H4 (cell line): ENCODE results near the gene SDF4. TPM values are rescaled to one million over a fixed set of nuclear protein-coding genes. Genes with fewer than 3 reads are reported as not detected.
"Not testable (repeated sequence)": the region's sequence is repeated elsewhere in the genome, so short reads cannot be mapped to it uniquely, and the experiment has no call there.

Experiments used
- DNase-seq: peaks from one replicate; pipeline ENCODE4 v3.0.0-alpha.2; 2015; ENCODE audit warnings: low spot score
- total RNA-seq: library from RNA; depleted of rRNA; stranded (reverse); fragments of >200 nt; shearing (Covaris generic); gene quantifications from 2 replicates; pipeline ENCODE4 v1.2.3, GENCODE V29; 2014

SDF4 gene
- total RNA-seq, 1 experiment from 2014 or later, result 101 TPM

DNA sequence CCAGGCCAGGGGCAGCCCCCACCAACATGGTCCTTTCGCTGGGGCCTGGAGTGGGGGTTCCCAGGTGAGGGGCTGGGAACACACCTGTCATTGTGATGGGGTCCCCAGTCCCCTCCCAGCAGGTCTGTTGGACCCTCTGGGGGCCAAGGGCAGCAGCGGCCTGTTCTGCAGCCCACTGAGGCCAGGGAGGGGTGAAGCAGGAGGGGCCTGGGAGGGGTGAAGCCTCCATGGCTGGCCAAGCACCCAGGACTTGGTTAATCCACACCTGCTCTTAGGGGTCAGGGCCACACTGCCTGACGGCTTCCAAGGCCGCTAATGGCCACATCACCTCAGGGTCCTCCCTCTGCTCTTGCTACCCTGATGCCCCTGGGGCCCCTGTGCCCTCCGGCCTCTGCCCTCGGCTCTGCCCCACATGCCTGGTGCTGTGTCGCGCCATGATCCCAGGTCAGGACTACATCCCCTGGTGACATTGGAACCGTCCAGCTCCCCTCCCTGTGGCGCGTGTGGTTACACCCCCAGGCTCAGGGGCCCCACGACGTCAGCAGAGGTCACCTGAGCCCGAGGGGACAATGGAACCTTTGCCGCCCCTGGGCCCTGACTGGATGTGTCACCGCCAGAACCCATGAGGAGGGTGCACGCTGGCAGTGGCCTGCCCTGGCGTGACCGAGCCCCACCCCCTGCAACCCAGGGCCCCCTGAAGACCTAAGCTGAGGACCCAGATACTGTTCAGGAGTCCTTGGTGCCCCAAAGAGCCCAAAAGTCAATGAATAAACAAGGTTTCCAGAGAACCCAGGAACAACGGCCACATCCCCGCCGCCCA is 32.5 kb downstream of the SDF4 start:
- no peak for DNase-seq

DNA sequence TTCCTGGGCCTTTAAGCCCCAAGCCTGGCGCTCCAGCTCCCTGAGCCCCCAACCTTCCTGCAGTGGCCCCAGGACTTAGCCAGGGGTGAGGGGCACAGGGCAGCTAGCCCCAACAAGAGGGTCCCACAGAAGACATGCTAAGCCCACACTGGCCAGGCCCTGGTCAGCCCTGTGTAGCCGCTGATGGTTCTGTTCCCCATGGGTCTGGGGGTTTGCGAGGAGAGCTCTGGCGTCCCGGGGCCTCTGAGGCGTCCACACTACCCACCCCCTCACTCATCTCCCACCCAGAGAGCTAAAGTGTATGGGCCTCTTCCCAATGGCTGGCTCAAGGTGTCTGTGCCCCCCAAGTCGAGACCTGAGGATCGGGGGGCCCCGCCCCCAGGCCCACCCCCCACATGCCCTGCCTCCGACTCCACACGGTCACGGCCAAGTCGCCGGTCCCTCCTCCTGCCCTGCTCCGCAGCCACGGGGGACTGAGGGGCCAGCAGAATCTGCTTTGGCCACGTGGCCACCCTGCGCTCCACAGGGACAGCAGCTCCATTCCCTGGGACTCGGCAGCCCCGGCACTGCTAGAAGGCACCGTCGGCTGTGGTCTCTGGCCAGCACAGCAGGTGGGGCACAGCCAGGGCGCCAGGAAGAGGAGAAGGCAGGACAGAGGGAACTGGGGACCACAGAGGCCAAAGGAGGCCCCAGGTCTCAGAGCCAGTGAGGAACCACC is 33.2 kb downstream of the SDF4 start:
- DNase-seq, result no peak

DNA sequence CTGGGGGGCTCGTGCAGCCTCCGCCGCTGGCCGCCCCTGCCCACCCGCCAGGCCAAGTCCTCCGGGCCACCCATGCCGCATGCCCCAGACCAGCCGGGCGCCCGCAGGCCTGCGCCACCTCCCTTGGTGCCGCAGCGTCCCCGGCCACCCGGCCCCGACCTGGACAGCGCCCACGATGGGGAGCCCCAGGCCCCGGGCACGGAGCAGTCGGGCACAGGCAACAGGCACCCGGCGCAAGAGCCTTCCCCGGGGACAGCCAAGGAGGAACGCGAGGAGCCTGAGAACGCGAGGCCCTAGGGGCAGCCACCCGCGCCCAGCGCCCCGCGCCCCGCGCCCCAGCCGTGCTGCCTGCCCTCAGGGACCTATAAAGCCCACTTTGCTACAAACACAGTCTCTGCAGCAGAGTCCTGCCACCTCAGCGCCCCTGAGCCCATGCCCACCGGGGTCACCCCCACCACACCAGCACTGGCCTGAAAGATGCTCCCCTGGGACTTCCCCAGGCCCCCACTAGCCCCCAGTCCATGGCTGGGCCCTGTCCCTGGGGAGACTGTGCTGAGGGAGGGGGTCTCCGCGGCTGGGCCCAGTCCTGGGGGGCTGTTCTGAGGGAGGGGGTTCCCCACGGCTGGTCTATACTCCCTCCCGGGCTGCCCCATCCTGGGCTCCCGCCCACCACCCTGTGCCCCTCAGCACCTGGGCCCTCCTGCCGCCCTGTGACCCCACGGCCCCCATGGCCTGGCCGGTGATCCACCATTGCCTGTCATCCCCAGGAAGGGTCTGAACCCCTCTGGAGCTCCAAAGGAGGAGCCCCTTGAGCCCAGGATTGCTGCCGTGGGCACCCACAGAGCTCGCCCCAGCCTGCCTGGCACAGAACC is 34.0 kb downstream of the SDF4 start:
- no peak for DNase-seq

DNA sequence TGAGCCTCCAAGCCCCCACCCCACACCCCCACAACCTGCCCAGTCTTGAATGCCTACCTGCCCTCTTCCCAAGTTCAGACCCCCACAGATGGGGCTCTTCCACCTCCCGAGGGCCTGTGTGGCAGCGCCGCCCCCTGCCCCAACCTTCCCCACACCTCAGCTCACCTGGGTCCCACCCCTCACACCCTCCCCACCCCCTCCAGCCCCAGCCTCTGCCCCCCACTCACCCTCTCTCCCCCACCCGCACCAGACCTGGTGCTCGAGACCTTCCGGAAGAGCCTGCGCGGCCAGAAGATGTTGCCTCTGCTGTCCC is 34.7 kb downstream of the SDF4 start:
- no peak for DNase-seq

DNA sequence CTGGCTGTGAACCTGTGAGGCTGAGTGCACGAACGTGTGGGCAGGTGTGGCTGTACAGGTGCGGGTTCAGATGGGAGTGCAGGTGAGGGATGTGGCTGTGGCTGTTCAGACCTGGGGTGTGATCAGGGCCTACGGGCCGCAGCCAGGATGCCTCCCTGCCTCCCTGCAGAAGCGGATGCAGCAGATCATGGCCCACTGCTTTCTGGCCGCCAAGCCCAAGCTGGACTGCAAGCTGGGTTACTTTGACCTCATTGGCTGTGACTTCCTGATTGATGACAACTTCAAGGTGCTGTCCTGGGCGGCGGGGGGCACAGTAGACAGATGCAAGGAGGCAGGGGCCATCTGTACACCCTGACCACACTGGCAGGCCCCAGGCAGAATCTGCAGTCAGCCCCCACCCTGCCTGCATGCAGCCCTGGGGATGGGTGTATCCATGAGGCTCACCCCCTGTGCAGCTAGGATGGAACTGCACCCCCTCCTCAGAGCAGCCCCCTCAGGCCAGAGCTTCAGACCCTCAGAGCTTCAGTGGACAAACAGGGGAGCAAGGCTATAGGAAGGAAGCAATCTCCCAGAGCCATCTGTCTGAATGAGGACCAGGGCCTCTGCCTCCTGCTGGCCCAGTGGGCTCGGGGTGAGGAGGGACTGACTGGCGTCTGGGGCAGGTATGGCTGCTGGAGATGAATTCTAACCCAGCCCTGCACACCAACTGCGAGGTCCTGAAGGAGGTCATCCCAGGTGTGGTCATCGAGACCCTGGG is 35.2 kb downstream of the SDF4 start:
- DNase-seq, result no peak

DNA sequence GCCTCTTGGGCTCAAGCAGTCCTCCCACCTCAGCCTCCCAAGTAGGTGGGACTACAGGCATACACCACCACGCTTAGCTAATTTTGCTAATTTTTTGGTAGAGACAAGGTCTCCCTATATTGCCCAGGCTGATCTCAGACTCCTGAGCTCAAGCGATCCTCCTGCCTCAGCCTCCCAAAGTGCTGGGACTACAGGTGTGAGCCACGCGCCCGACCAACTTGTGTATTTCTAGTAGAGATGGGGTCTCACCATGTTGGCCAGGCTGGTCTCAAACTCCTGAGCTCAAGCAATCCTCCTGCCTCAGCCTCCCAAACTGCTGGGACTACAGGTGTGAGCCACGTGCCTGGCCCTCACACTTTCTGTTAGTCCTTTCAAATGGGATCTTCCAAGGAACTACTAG is 36.1 kb downstream of the SDF4 start:
- DNase-seq, result not testable (repeated sequence)

DNA sequence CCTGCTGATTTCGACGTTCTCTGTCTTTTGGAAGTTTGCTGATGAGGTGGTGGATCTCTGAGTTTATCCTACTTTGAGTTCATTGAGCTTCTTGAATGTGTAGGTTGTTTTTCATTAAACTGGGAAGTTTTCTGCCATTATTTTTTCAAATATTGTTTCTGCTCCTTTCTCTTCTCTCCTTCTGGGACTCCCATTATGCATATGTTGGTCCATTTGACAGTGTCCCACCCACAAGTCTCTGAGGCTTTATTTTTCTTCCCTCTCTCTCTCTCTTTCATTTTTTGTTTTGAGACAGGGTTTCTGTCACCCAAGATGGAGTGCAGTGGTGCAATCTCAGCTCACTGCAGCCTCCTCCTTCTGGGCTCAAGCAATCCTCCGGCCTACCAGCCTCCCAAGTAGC is 37.1 kb downstream of the SDF4 start:
- no peak for DNase-seq

DNA sequence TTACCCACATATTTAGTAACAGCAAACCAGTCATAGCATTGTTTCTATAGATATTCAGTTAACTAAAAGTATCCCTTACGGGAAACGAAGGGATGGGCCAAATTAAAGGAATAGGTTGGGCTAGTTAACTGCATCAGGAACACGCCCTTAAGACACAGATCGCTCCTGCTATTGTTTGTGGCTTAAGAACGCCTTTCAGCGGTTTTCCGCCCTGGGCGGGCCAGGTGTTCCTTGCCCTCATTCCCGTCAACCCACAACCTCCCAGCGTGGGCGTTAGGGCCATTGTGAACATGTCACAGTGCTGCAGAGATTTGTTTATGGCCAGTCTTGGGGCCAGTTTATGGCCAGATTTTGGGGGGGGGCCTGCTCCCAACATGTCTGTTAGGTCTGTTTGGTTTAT is 40.1 kb downstream of the SDF4 start:
- DNase-seq, result no peak

DNA sequence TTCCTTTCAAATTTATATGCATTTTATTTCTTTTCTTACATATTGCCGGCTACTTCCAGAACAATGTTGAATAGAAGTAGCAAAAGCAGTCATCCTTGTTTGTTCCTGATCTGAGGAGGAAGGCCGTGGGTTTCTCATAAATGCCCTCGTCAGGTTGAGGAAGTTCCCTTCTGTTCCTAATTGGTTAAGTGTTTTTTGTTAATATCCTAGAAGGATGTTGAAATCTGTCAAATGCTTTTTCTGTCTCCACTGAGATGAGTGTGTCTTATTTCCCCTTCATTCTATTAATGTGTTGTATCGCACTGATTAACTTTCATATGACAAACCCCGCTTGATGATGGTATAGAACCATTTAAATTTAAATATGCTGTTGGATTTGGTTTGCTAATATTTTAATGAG is 42.7 kb downstream of the SDF4 start:
- DNase-seq, result no peak

DNA sequence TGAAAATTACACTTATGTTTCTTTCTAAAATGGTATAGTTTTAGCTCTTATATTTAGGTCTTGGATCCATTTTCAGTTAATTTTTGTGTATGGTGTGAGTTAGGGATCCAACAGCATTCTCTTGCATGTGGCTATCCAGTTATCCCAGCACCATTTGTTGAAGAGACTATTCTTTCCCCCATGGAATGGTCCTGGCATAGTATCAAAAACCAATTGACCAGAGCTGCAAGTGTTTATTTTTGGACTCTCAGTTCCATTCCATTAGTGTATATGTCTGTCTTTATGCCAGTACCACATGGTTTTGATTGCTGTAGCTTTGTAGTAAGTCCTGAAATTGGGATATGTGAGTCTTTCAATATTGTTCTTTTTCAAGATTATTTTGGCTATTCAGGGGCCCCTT is 43.9 kb downstream of the SDF4 start:
- DNase-seq, result peak; percentile 61

DNA sequence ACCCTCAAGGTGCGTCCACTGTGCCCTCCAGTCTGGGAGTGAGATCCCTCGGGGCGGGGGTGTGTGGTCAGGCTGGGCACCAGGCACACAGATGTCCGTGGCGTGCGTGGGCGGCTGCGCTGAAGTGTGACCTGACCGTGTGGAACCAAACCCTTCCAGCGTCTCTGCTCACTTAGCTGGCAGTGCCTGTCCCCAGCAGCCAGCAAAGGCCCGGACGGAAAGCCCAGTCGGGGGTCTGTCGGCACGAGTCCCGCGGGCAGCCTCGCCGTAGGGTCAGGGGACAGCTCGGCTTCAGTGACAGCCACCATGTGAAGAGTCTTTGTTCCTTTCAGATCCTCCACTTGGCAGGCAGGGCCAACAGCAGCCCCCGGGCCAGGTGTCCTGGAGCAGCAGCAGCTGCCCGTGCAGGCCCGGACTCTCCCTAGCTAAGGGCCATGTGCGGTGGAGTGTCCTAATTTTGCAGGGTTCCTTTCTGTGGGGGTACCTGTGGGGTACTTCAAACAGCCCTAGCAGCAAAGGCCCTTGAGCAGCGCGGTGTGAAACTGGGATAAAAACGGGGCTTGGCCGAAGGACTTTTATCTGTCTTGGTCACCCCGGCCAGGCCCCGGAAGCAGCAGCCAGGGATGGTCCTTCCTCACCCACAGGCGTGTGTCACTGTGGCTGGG is 46.6 kb downstream of the SDF4 start:
- no peak for DNase-seq

DNA sequence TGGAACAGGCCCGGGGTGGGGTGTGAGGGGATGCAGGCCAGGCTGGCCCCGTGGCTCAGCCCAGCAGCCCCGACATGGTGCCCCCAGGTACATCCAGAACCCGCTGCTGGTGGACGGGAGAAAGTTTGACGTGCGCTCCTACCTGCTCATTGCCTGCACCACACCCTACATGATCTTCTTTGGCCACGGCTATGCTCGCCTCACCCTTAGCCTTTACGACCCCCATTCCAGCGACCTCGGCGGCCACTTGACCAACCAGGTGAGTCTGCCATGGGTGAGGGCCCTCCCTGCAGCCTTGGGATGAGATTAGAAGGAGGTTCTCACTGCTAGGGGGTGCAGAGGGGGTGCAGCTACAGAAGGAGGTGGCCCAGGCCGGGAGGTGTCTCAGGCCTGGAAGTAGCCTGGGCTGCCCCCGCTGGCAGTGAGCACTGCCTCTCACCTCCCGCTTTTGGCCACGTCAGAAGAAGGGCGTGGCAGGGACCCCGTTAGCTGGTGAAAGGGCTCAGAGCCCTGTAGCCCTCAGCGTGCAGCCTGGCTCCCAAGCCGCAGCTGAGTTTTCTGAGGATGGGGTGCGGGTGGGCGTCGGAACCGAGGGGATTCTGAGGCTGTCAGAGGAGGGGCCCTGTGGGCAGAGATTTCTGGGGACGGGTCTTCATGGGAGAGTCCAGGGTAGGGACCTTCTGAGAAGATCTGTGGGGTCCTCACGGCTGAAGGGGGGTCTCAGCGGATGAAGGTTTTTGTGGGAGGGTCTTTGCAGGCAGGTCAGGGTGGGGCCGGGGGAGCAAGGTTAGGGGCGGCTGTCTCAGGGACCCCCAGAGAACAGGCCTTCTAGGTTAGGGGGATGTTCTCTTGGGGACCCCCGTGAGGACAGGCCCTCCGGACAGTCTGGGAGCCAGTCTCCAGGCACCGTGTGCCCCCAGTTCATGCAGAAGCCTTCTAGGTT is 47.7 kb downstream of the SDF4 start:
- no peak for DNase-seq

DNA sequence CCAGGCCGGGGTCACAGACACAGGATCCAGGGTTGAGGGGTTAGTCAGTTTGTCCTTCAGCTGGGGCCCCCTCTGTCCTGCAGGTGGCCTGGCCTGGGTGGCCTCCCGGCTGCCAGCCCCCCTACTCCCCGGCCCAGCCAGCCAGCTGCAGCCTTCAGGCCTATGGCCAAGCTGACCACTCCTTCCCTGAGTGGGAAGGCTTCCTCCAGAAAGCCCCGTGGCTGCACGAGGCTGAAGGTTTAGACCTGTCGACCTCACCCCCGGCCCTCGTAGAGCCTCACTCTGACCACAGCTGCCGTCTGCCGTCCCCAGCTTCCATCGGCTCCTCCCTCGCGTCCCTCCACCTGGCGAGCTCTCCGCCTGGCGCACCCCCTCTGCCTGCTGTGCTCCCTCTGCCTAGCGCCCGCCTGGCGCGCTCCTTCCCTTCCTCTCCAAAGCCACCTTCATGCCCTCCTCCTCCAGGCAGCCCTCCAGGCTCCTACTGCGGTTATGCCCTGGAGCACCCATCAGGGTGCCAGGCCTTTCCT is 48.5 kb downstream of the SDF4 start:
- DNase-seq, result no peak

DNA sequence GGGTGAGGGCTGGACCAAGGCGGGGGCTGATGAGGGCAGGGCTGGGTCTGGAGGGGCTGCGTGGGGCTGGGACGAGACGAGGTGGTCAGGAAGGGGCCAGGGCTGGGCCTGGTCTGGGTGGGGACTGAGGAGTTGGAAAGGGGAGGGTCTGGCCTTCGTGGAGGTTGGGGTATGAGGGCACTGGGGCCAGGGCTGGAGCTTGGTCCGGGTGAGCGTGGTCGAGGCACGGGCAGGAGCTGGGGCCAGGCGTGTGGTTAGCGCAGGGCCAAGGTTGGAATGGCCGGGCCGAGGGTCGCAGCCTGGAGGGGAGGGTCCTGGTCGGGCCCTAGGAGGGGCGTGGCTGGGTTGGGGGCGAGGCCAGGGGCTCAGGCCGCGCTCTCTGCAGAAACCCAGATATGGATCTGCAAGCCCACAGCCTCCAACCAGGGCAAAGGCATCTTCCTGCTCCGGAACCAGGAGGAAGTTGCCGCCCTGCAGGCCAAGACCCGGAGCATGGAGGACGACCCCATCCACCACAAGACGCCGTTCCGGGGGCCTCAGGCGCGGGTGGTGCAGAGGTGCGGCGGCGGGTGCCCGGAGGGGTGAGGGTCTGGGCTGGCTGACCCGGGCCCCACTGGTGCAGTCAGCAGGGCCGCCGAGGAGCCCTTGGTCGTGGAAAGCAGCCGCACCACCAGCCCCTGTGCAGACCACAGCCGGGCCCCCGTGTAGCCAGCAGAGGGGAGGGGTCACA is 49.1 kb downstream of the SDF4 start:
- DNase-seq, result no peak

DNA sequence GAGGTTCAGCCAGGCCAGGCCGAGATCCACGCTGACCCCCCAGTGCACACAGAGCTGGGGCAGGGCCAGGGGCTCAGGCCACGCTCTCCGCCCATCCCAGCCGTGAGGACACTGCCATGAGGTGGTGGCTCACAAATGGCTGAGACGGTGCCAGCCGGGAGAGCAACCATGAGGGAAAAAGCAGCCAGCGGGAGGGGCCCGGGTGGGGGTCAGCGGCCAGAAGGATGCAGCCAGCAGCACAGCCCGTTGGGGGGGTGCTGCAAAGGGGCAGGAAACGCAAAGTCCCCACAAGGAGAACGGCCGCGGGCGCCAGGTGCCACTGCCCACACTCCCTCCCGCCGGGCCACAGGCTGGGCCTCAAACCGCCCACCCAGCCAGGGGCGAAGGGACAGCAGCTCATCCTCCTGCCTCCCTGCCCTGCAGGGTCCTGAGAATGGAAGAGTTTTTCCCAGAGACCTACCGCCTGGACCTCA is 49.8 kb downstream of the SDF4 start:
- DNase-seq, result no peak

DNA sequence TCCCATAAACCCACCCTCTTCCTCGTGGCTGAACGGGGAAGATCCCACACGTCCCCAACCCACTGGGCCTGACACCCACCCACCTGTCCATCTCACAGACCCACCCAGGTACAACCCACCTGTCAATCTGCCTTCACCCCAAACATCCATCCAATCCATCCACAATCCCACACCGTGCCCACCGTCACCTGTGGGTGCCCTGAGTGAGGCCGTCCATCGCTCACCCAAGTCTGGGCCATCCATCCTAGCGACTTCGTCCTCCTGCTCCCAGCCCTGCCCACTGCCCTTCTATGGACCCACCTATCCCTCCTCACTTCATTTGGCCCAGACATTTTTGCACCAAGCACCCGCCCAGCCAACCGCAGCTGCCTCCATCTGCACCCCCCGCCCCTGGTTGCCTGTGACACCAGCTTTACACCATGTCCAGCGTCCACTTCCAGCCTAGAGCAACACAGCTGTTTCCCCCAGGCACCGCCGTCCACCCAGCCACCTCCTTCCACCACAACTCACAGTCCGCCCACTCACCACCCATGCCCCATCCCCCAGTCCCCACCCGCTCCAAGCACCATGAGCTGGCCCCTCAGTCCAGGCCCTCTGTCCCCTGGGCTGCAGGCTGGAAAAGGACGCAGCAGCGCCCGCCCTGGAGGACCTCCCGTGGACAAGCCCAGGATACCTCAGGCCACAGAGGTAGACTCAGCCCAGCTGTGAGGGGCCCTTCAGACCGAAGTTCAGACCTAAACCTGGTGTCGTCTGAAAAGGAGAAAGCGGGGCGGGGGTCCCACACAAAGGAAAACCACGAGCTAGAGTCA is 50.5 kb downstream of the SDF4 start:
- no peak for DNase-seq

DNA sequence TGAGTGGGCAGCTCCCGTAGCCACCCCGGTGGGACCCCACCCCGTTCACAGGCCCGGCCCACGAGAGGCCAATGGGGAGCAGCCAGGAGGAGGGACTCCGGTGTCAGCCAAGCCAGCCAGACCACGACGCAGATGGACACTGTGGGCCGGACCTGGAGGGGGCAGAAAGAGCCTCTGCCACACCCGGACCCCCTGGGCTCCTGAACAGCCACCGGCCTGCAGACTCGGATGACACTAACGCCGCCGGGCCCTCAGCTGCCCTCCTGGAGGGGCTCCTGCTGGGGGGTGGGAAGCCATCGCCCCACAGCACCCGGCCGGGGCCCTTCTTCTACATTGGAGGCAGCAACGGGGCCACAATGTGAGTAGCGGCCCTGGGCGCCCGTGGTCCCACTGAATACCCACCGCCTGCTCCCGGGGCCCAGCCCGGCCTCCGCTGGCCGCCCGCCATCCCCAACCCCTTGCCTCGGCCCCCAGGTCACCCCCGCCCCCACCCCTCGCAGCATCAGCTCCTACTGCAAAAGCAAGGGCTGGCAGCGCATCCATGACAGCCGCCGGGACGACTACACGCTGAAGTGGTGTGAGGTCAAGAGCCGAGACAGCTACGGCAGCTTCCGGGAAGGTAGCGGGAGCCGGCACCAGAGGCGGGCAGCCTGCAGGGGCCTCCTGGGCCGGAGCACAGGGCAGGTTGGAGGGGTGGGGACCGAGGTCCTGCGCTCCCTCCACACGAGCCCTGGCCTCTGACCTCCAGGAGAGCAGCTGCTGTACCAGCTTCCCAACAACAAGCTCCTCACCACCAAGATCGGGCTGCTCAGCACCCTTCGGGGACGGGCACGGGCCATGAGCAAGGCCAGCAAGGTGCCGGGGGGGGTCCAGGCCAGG is 51.6 kb downstream of the SDF4 start:
- DNase-seq, result no peak
